PC-3 (cell line): ENCODE results near the gene CSF2RB. TPM values are rescaled to one million over a fixed set of nuclear protein-coding genes. Genes with fewer than 3 reads are reported as not detected.

Experiments
- ATAC-seq: fragments of 200-7000 bp; cut with Tn5 transposase; 2 replicates; pipeline ENCODE4 v1.9.1; 2020; ENCODE audit warnings: mild to moderate bottlenecking, moderate library complexity
- BruUV-seq: library from RNA; stranded (reverse); fragments of 400-500 nt; replicated peaks from 2 replicates; lab custom pipeline; 2021; lab: Mats Ljungman, UMichigan
- CTCF ChIA-PET: fragments of 300-600 bp; sonication (Branson Sonifier 250); formaldehyde crosslinking; loops from one replicate; lab custom pipeline; 2022; ENCODE audit warnings: antibody characterized with exemption; lab: Charles Lee
- POLR2A ChIA-PET: fragments of 300-600 bp; sonication (Branson Sonifier 250); formaldehyde crosslinking; loops from one replicate; lab custom pipeline; 2022; ENCODE audit warnings: antibody characterized with exemption; ENCODE audit not compliant: unreplicated experiment; lab: Charles Lee
- DNase-seq: peaks from one replicate; pipeline ENCODE4 v3.0.0-alpha.2; 2015
- H2AFZ ChIP-seq: fragments of 300-600 bp; sonication (generic); 2 replicates; pipeline ENCODE4 v1.6.0; 2016; ENCODE audit warnings: antibody characterized with exemption, low read length
- H3F3A ChIP-seq: fragments of 300-600 bp; sonication (generic); one replicate; pipeline ENCODE4 v1.6.0; 2017; ENCODE audit warnings: antibody characterized with exemption, low read length, control low read depth, mild to moderate bottlenecking; ENCODE audit not compliant: unreplicated experiment
- H3K27ac ChIP-seq: fragments of 300-600 bp; sonication (generic); 2 replicates; pipeline ENCODE4 v1.5.1; 2016; ENCODE audit warnings: mild to moderate bottlenecking, low read length
- H3K27me3 ChIP-seq: fragments of 300-600 bp; sonication (generic); 2 replicates; pipeline ENCODE4 v1.6.1; 2016; ENCODE audit warnings: low read length, mixed read lengths
- H3K36me3 ChIP-seq: fragments of 300-600 bp; sonication (generic); 2 replicates; pipeline ENCODE4 v1.6.1; 2016; ENCODE audit warnings: low read depth, mixed run types, low read length, mixed read lengths
- H3K4me1 ChIP-seq: fragments of 300-600 bp; sonication (generic); 2 replicates; pipeline ENCODE4 v1.5.1; 2016; ENCODE audit warnings: low read length; ENCODE audit not compliant: insufficient read depth
- H3K4me2 ChIP-seq: fragments of 300-600 bp; sonication (generic); 2 replicates; pipeline ENCODE4 v1.6.0; 2016; ENCODE audit warnings: low read length
- H3K4me3 ChIP-seq: fragments of 300-600 bp; sonication (generic); 2 replicates; pipeline ENCODE4 v1.5.1; 2016; ENCODE audit warnings: mild to moderate bottlenecking, low read length, mixed read lengths
- H3K79me2 ChIP-seq: fragments of 300-600 bp; sonication (generic); 2 replicates; pipeline ENCODE4 v1.6.1; 2017; ENCODE audit warnings: low read length, mixed read lengths
- H3K9ac ChIP-seq: fragments of 300-600 bp; sonication (generic); 2 replicates; pipeline ENCODE4 v1.6.0; 2016; ENCODE audit warnings: mild to moderate bottlenecking, low read length
- H3K9me2 ChIP-seq: fragments of 300-600 bp; sonication (generic); replicated peaks from 2 replicates; pipeline ENCODE4 v1.6.1; 2016; ENCODE audit warnings: mixed run types, low read length, mixed read lengths
- H3K9me3 ChIP-seq: fragments of 300-600 bp; sonication (generic); 2 replicates; pipeline ENCODE4 v1.6.1; 2016; ENCODE audit warnings: low read length, mixed read lengths
- H4K20me1 ChIP-seq: fragments of 300-600 bp; sonication (generic); 2 replicates; pipeline ENCODE4 v1.6.1; 2016; ENCODE audit warnings: low read length, mixed read lengths
- CTCF ChIP-seq: fragments of 300-600 bp; sonication (generic); conservative IDR thresholded peaks from 2 replicates; pipeline ENCODE4 v1.5.1; 2017; ENCODE audit warnings: antibody characterized with exemption, low read depth, mild to moderate bottlenecking, low read length
- EZH2 ChIP-seq: fragments of 300-600 bp; sonication (generic); IDR thresholded peaks from one replicate; pipeline ENCODE4 v1.6.1; 2017; ENCODE audit warnings: antibody characterized with exemption, mild to moderate bottlenecking, low read length; ENCODE audit not compliant: unreplicated experiment
- EZH2phosphoT487 ChIP-seq: fragments of 300-600 bp; sonication (generic); IDR thresholded peaks from 2 replicates; pipeline ENCODE4 v1.6.1; 2018; ENCODE audit warnings: mild to moderate bottlenecking, antibody characterized with exemption, low read length, borderline replicate concordance
- intact Hi-C: fragments of 100-400 bp; cut with micrococcal nuclease; formaldehyde crosslinking; loops from 2 replicates; pipeline ENCODE4 v1.9.0; 2023
- total RNA-seq: library from RNA; depleted of rRNA; stranded (reverse); fragments of >200 nt; gene quantifications from 2 replicates; pipeline ENCODE4 v1.2.3, GENCODE V29; 2014

The CSF2RB gene
- total RNA-seq, 1 experiment from 2014 or later, result not detected

- no peaks in the 10 kb centered on the region for H3F3A ChIP-seq
- no peak overlapping the region for H3K27ac ChIP-seq
- DNase-seq (no peak), ATAC-seq (no peak)
- peaks cover 7% of the 10 kb centered on the region; the same call in 1 of the 2 replicates for H3K27me3 ChIP-seq
- H3K79me2 ChIP-seq, result no peaks in the 10 kb centered on the region
- H2AFZ ChIP-seq, result no peak overlapping the region
- H3K36me3 ChIP-seq, result no peaks in the 10 kb centered on the region
- ChIA-PET CTCF (no interaction called here), POLR2A (no interaction called here)
- H3K4me3 ChIP-seq, result no peak overlapping the region
- TF ChIP-seq EZH2phosphoT487 (no peak), CTCF (no peak), EZH2 (no peak)
- 0 out of 2 replicates have a peak, but pooled peaks cover 6% of the 10 kb centered on the region for H3K9me3 ChIP-seq
- no peak overlapping the region for H3K4me2 ChIP-seq
- no TSS peak for BruUV-seq
- no peak overlapping the region for H3K9ac ChIP-seq
- intact Hi-C loops, result no loop called here
- H3K9me2 ChIP-seq, result no peaks in the 10 kb centered on the region
- H4K20me1 ChIP-seq, result no peaks in the 10 kb centered on the region
- H3K4me1 ChIP-seq, result no peaks in the 10 kb centered on the region
These were observed 33.7 kb upstream of the CSF2RB start for GRCh38 chr22:36879775-36880174.

- Histone ChIP-seq H3K4me2 (no peak overlapping the region), H3K4me3 (no peak overlapping the region), H3K9me2 (no peaks in the 10 kb centered on the region), H3K27me3 (peaks cover 7% of the 10 kb centered on the region; the same call in 1 of the 2 replicates), H3K36me3 (no peaks in the 10 kb centered on the region), H3K9me3 (0 out of 2 replicates have a peak, but pooled peaks cover 6% of the 10 kb centered on the region), H3K9ac (no peak overlapping the region), H3K27ac (no peak overlapping the region), H3F3A (no peaks in the 10 kb centered on the region), H3K79me2 (no peaks in the 10 kb centered on the region), H3K4me1 (no peaks in the 10 kb centered on the region), H2AFZ (no peak overlapping the region), H4K20me1 (no peaks in the 10 kb centered on the region)
- POLR2A ChIA-PET, result no interaction called here
- ATAC-seq (no peak), DNase-seq (no peak)
- BruUV-seq, result no TSS peak
- TF ChIP-seq EZH2phosphoT487 (no peak), EZH2 (no peak), CTCF (no peak)
- intact Hi-C loops, result no loop called here
- CTCF ChIA-PET, result no interaction called here
These were observed 31.8 kb upstream of the CSF2RB start for GRCh38 chr22:36881504-36882245.
